ENCODE data around the gene L3MBTL4.
"Not testable (repeated sequence)": the region's sequence is repeated elsewhere in the genome, so short reads cannot be mapped to it uniquely, and the experiment has no call there.

Gene L3MBTL4

GRCh38 chr18:6161549-6161948 lies 253.2 kb downstream of the L3MBTL4 start:
- no peak for DNase-seq

- no peak for DNase-seq
Measured at GRCh38 chr18:6159426-6159825, 255.3 kb downstream of the L3MBTL4 start.

GRCh38 chr18:6158958-6159357 lies 255.8 kb downstream of the L3MBTL4 start:
- no peak for DNase-seq

GRCh38 chr18:6156446-6156845 lies 258.3 kb downstream of the L3MBTL4 start:
- no peak for DNase-seq

- DNase-seq: no peak
Measured at GRCh38 chr18:6155707-6156106, 259.0 kb downstream of the L3MBTL4 start.

- no peak for DNase-seq
Measured at GRCh38 chr18:6150430-6150829, 264.3 kb downstream of the L3MBTL4 start.

- no peak for DNase-seq
Measured at GRCh38 chr18:6146307-6146661, 268.4 kb downstream of the L3MBTL4 start.

GRCh38 chr18:6145645-6146306 lies 268.9 kb downstream of the L3MBTL4 start:
- no peak for DNase-seq

GRCh38 chr18:6139007-6139406 lies 275.7 kb downstream of the L3MBTL4 start:
- no peak for DNase-seq

- DNase-seq: not testable (repeated sequence)
Measured at GRCh38 chr18:6135901-6136300, 278.8 kb downstream of the L3MBTL4 start.

- DNase-seq: not testable (repeated sequence)
Measured at GRCh38 chr18:6135029-6135428, 279.7 kb downstream of the L3MBTL4 start.

GRCh38 chr18:6132751-6133368 lies 281.9 kb downstream of the L3MBTL4 start:
- no peak for DNase-seq

GRCh38 chr18:6120820-6121279 lies 293.9 kb downstream of the L3MBTL4 start:
- no peak for DNase-seq

GRCh38 chr18:6119761-6120160 lies 294.9 kb downstream of the L3MBTL4 start:
- DNase-seq: no peak

- DNase-seq: no peak
Measured at GRCh38 chr18:6118080-6118479, 296.6 kb downstream of the L3MBTL4 start.

- DNase-seq: no peak
Measured at GRCh38 chr18:6115710-6116109, 299.0 kb downstream of the L3MBTL4 start.

- no peak for DNase-seq
Measured at GRCh38 chr18:6113650-6114049, 301.1 kb downstream of the L3MBTL4 start.

GRCh38 chr18:6111726-6112125 lies 303.0 kb downstream of the L3MBTL4 start:
- no peak for DNase-seq

GRCh38 chr18:6109743-6110142 lies 305.0 kb downstream of the L3MBTL4 start:
- DNase-seq: no peak

- no peak for DNase-seq
Measured at GRCh38 chr18:6107794-6108193, 306.9 kb downstream of the L3MBTL4 start.

GRCh38 chr18:6106091-6106685 lies 308.5 kb downstream of the L3MBTL4 start:
- DNase-seq: no peak

- DNase-seq: no peak
Measured at GRCh38 chr18:6103741-6104140, 311.0 kb downstream of the L3MBTL4 start.

- no peak for DNase-seq
Measured at GRCh38 chr18:6096730-6097129, 318.0 kb downstream of the L3MBTL4 start.

GRCh38 chr18:6088432-6088831 lies 326.3 kb downstream of the L3MBTL4 start:
- no peak for DNase-seq

Data from activated T-cell treated with anti-CD3 and anti-CD28 coated beads, Interleukin-2, amount 50 U/mL, for 1 hour (primary cell).